IMR-90 (cell line): ENCODE data around the gene SEZ6L. TPM values are rescaled to one million over a fixed set of nuclear protein-coding genes. Genes with fewer than 3 reads are reported as not detected.

Experiments
- ATAC-seq: fragments of 200-7000 bp; cut with Tn5 transposase; 2 replicates; pipeline ENCODE4 v1.9.1; 2020; ENCODE audit warnings: low read depth, mild to moderate bottlenecking, moderate library complexity
- BruUV-seq: library from RNA; stranded (reverse); fragments of 400-500 nt; replicated peaks from 2 replicates; lab custom pipeline; 2021; lab: Mats Ljungman, UMichigan
- CTCF ChIA-PET: fragments of 300-600 bp; formaldehyde crosslinking; extraction: SDS; loops from one replicate; lab custom pipeline; 2021; ENCODE audit warnings: antibody characterized with exemption; lab: Yijun Ruan, JAX
- POLR2A ChIA-PET: fragments of 300-600 bp; sonication (Branson Sonifier 250); formaldehyde crosslinking; loops from one replicate; lab custom pipeline; 2022; ENCODE audit warnings: antibody characterized with exemption; ENCODE audit not compliant: unreplicated experiment; lab: Charles Lee
- DNase-seq: peaks from one replicate; pipeline ENCODE4 v3.0.0; 2013
- H2AFZ ChIP-seq: replicated peaks from 2 replicates; pipeline ENCODE3; 2013; ENCODE audit warnings: low read length, mild to moderate bottlenecking; ENCODE audit not compliant: poor library complexity
- H2AK5ac ChIP-seq: 2 replicates; pipeline ENCODE4 v1.6.1; 2013; ENCODE audit warnings: low read depth, low read length, inconsistent platforms
- H2AK9ac ChIP-seq: replicated peaks from 2 replicates; pipeline ENCODE3; 2013; ENCODE audit warnings: mild to moderate bottlenecking, low read depth, low read length, moderate library complexity; ENCODE audit not compliant: poor library complexity
- H2BK120ac ChIP-seq: 2 replicates; pipeline ENCODE4 v1.6.1; 2013; ENCODE audit warnings: low read depth, low read length, inconsistent platforms
- H2BK15ac ChIP-seq: 3 replicates; pipeline ENCODE4 v1.6.1; 2013; ENCODE audit warnings: low read depth, low read length, inconsistent platforms
- H2BK20ac ChIP-seq: 2 replicates; pipeline ENCODE4 v1.6.1; 2013; ENCODE audit warnings: low read depth, mild to moderate bottlenecking, inconsistent platforms, low read length, moderate library complexity
- H2BK5ac ChIP-seq: 2 replicates; pipeline ENCODE4 v1.6.1; 2013; ENCODE audit warnings: mild to moderate bottlenecking, low read depth, low read length, inconsistent platforms; ENCODE audit not compliant: poor library complexity, severe bottlenecking
- H3K14ac ChIP-seq: replicated peaks from 2 replicates; pipeline ENCODE4 v1.6.1; 2013; ENCODE audit warnings: low read depth, low read length, inconsistent platforms
- H3K18ac ChIP-seq: 2 replicates; pipeline ENCODE4 v1.6.1; 2013; ENCODE audit warnings: low read depth, low read length, control low read depth
- H3K23ac ChIP-seq: 2 replicates; pipeline ENCODE4 v1.6.1; 2013; ENCODE audit warnings: low read depth, low read length, inconsistent platforms
- H3K27ac ChIP-seq: 2 replicates; pipeline ENCODE4 v1.5.1; 2013; ENCODE audit warnings: mild to moderate bottlenecking, control low read depth, low read length; ENCODE audit not compliant: insufficient read depth
- H3K27me3 ChIP-seq: 2 replicates; pipeline ENCODE4 v1.6.1; 2013; ENCODE audit warnings: low read length; ENCODE audit not compliant: control insufficient read depth, insufficient read depth
- H3K36me3 ChIP-seq: 2 replicates; pipeline ENCODE4 v1.6.1; 2013; ENCODE audit warnings: low read length, mixed read lengths; ENCODE audit not compliant: control insufficient read depth, insufficient read depth
- H3K4ac ChIP-seq: 2 replicates; pipeline ENCODE4 v1.6.1; 2013; ENCODE audit warnings: low read depth, low read length, inconsistent platforms
- H3K4me1 ChIP-seq: 2 replicates; pipeline ENCODE4 v1.6.1; 2013; ENCODE audit warnings: low read length, mixed read lengths; ENCODE audit not compliant: control insufficient read depth, insufficient read depth
- H3K4me2 ChIP-seq: 2 replicates; pipeline ENCODE4 v1.6.1; 2013; ENCODE audit warnings: low read depth, mild to moderate bottlenecking, control low read depth, low read length, moderate library complexity
- H3K4me3 ChIP-seq: 2 replicates; pipeline ENCODE4 v1.5.1; 2013; ENCODE audit warnings: low read depth, mild to moderate bottlenecking, control low read depth, low read length, moderate library complexity; ENCODE audit not compliant: insufficient read depth
- H3K56ac ChIP-seq: 2 replicates; pipeline ENCODE4 v1.6.1; 2013; ENCODE audit warnings: low read length, inconsistent platforms; ENCODE audit not compliant: insufficient read depth; ENCODE audit errors: extremely low read depth
- H3K79me1 ChIP-seq, 2 experiments: 2 replicates each; pipeline ENCODE4 v1.6.1; 2013; ENCODE audit warnings: low read length in 2 of 2, inconsistent platforms in 1 of 2, low read depth in 1 of 2
- H3K9ac ChIP-seq: 2 replicates; pipeline ENCODE4 v1.6.1; 2013; ENCODE audit warnings: low read depth, low read length, control low read depth
- H3K9me1 ChIP-seq: 2 replicates; pipeline ENCODE4 v1.6.1; 2013; ENCODE audit warnings: low read length, inconsistent platforms; ENCODE audit not compliant: insufficient read depth
- H3K9me3 ChIP-seq: 2 replicates; pipeline ENCODE4 v1.6.1; 2013; ENCODE audit warnings: low read length; ENCODE audit not compliant: control insufficient read depth, insufficient read depth
- H4K20me1 ChIP-seq: 2 replicates; pipeline ENCODE4 v1.6.1; 2013; ENCODE audit warnings: low read length, inconsistent platforms; ENCODE audit not compliant: insufficient read depth
- H4K5ac ChIP-seq: 2 replicates; pipeline ENCODE4 v1.6.1; 2013; ENCODE audit warnings: mild to moderate bottlenecking, low read depth, low read length, control low read depth
- H4K8ac ChIP-seq, 2 experiments: 2 replicates each; pipeline ENCODE4 v1.6.1; 2013; ENCODE audit warnings: low read depth in 2 of 2, low read length in 2 of 2, control low read depth in 1 of 2, inconsistent platforms in 1 of 2
- H4K91ac ChIP-seq: 2 replicates; pipeline ENCODE4 v1.6.1; 2013; ENCODE audit warnings: low read depth, low read length, inconsistent platforms; ENCODE audit not compliant: insufficient read depth
- BHLHE40 ChIP-seq: fragments of 150-350 bp; IDR thresholded peaks from 2 replicates; pipeline ENCODE4 v1.6.1; 2016; ENCODE audit warnings: mild to moderate bottlenecking, low read depth, low read length
- CEBPB ChIP-seq: IDR thresholded peaks from 2 replicates; pipeline ENCODE4 v1.6.1; 2012; ENCODE audit warnings: low read depth, low read length, improper control_type of control experiment
- CHD1 ChIP-seq: IDR thresholded peaks from 2 replicates; pipeline ENCODE4 v1.6.1; 2012; ENCODE audit warnings: low read depth, low read length, improper control_type of control experiment
- FOS ChIP-seq: fragments of 150-350 bp; IDR thresholded peaks from 2 replicates; pipeline ENCODE4 v1.6.1; 2016; ENCODE audit warnings: low read depth, low read length
- MAFK ChIP-seq: IDR thresholded peaks from 2 replicates; pipeline ENCODE4 v1.6.1; 2012; ENCODE audit warnings: low read depth, low read length, improper control_type of control experiment
- MAZ ChIP-seq: IDR thresholded peaks from 2 replicates; pipeline ENCODE4 v1.6.1; 2012; ENCODE audit warnings: low read depth, mild to moderate bottlenecking, low read length, improper control_type of control experiment, moderate library complexity, borderline replicate concordance
- NFE2L2 ChIP-seq: fragments of 150-350 bp; IDR thresholded peaks from 2 replicates; pipeline ENCODE4 v1.6.1; 2016; ENCODE audit warnings: low read depth, mild to moderate bottlenecking, low read length
- RAD21 ChIP-seq: IDR thresholded peaks from 2 replicates; pipeline ENCODE4 v1.6.1; 2012; ENCODE audit warnings: low read length, improper control_type of control experiment
- RFX5 ChIP-seq: IDR thresholded peaks from 2 replicates; pipeline ENCODE4 v1.8.0; 2012; ENCODE audit warnings: low read depth, mild to moderate bottlenecking, low read length, moderate library complexity
- SMC3 ChIP-seq: fragments of 150-350 bp; IDR thresholded peaks from 2 replicates; pipeline ENCODE4 v1.6.1; 2016; ENCODE audit warnings: low read depth, mild to moderate bottlenecking, antibody characterized with exemption, low read length, moderate library complexity
- WGBS, 2 experiments: methylation state at CpG; one replicate each; pipeline versions ENCODE4 v1.1.5 to v1.1.7; 2013; ENCODE audit warnings: missing lambda C conversion rate in 2 of 2; ENCODE audit not compliant: insufficient read length in 1 of 2; ENCODE audit errors: extremely low coverage in 2 of 2; 5-methylcytosine and 5-hydroxymethylcytosine counted together
- dilution Hi-C: fragments of 300-500 bp; cut with HindIII; formaldehyde crosslinking; loops from one replicate; pipeline ENCODE4 v1.14.3; 2018; ENCODE audit warnings: low sequenced_read_pairs; ENCODE audit not compliant: unreplicated experiment
- in situ Hi-C: fragments of 300-500 bp; cut with MboI; formaldehyde crosslinking; loops from 3 replicates; pipeline ENCODE4 v1.14.3; 2019; ENCODE audit warnings: low sequenced_read_pairs, inconsistent platforms, mixed read lengths
- intact Hi-C: fragments of 100-400 bp; cut with micrococcal nuclease; formaldehyde crosslinking; loops from 2 replicates; pipeline ENCODE4 v1.10.0; 2022
- polyA plus RNA-seq, 3 experiments: library from polyadenylated mRNA; depleted of rRNA; stranded (reverse); fragments of >200 nt; gene quantifications; 2 replicates each; pipeline ENCODE4 v1.2.3, GENCODE V29; 2012; ENCODE audit warnings: low replicate concordance in 1 of 3
- total RNA-seq: library from RNA; depleted of rRNA; stranded (reverse); fragments of >200 nt; gene quantifications from 2 replicates; pipeline ENCODE4 v1.2.3, GENCODE V29; 2012
- TF ChIP-seq, protein P1 (sequence below): fragments of 150-350 bp; IDR thresholded peaks from 2 replicates; pipeline ENCODE4 v1.6.1; 2016; ENCODE audit warnings: low read depth, mild to moderate bottlenecking, low read length, moderate library complexity, borderline replicate concordance

Gene SEZ6L
- total and polyA plus RNA-seq, 2 of the 4 experiments (the other 2 are of a cell fraction): not detected

DNA sequence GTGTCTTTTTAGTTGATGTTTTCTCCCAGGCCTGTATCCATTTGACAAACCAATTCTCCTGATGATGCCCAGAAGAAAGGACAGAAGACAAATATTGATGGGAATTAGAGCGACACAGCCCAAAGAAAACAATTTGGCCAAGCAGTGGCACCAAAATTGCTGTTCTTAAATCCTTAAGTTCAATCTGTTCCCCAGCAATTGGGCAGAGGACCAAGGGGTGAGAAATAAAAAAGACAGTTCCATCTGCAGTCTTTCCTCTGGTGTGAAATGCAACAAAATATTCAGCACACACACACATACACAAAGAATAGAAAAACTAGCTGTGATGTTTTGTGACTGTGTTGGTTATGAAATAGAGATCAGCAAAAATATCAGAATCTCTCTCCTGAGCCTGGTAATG, 221.8 kb downstream of the SEZ6L start:
- H2AK9ac ChIP-seq: no peak overlapping the region
- H3K9me1 ChIP-seq: no peaks in the 10 kb centered on the region
- ATAC-seq (no peak), DNase-seq (no peak)
- H3K56ac ChIP-seq: no peak overlapping the region
- H3K4me3 ChIP-seq: no peak overlapping the region
- no CpG with 5 or more reads among the region's 1 CpG for WGBS, 2 experiments
- no peaks in the 10 kb centered on the region for H3K9me3 ChIP-seq
- no peaks in the 10 kb centered on the region for H3K79me1 ChIP-seq
- dilution Hi-C loops (no loop called here), intact Hi-C loops (no loop called here), in situ Hi-C loops (no loop called here)
- H3K27ac ChIP-seq: no peak overlapping the region
- H4K5ac ChIP-seq: no peak overlapping the region
- H4K20me1 ChIP-seq: no peaks in the 10 kb centered on the region
- TF ChIP-seq CEBPB: no peak
- TF ChIP-seq MAFK: no peak
- no peak for TF ChIP-seq RFX5
- TF ChIP-seq FOS: no peak
- TF ChIP-seq, protein P1, sequence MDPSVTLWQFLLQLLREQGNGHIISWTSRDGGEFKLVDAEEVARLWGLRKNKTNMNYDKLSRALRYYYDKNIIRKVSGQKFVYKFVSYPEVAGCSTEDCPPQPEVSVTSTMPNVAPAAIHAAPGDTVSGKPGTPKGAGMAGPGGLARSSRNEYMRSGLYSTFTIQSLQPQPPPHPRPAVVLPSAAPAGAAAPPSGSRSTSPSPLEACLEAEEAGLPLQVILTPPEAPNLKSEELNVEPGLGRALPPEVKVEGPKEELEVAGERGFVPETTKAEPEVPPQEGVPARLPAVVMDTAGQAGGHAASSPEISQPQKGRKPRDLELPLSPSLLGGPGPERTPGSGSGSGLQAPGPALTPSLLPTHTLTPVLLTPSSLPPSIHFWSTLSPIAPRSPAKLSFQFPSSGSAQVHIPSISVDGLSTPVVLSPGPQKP: no peak
- TF ChIP-seq MAZ: no peak
- no peak for TF ChIP-seq SMC3
- no peak for TF ChIP-seq NFE2L2
- TF ChIP-seq CHD1: no peak
- TF ChIP-seq RAD21: no peak
- TF ChIP-seq BHLHE40: no peak
- no peaks in the 10 kb centered on the region for H3K4me1 ChIP-seq
- no peak overlapping the region for H2BK5ac ChIP-seq
- H2BK15ac ChIP-seq: no peak overlapping the region
- no peak overlapping the region for H2BK120ac ChIP-seq
- H2AFZ ChIP-seq: no peak overlapping the region
- H4K91ac ChIP-seq: no peak overlapping the region
- ChIA-PET POLR2A (interaction anchor here (0.6 kb wide), 1 partner anchor 93 kb away, joined by 8 read pairs; the partner anchor contains the start of genes HPS4 and SRRD), CTCF (no interaction called here)
- no peaks in the 10 kb centered on the region for H3K36me3 ChIP-seq
- peaks cover 6% of the 10 kb centered on the region for H3K27me3 ChIP-seq
- no peak overlapping the region for H3K23ac ChIP-seq
- H3K9ac ChIP-seq: no peak overlapping the region
- no TSS peak for BruUV-seq
- H2BK20ac ChIP-seq: no peak overlapping the region
- no peak overlapping the region for H2AK5ac ChIP-seq
- no peak overlapping the region for H3K14ac ChIP-seq
- no peak overlapping the region for H3K4ac ChIP-seq
- H4K8ac ChIP-seq: no peak overlapping the region
- H3K4me2 ChIP-seq: no peak overlapping the region
- H3K18ac ChIP-seq: no peak overlapping the region
